GM23338 (cell line): ENCODE measurements around the gene CREBL2. TPM values are rescaled to one million over a fixed set of nuclear protein-coding genes. Genes with fewer than 3 reads are reported as not detected.

ENCODE experiments used
- ATAC-seq: fragments of 200-7000 bp; cut with Tn5 transposase; 3 replicates; pipeline ENCODE4 v1.9.1; 2020
- DNase-seq: peaks from one replicate; pipeline ENCODE4 v3.0.0-alpha.2; 2015; ENCODE audit warnings: low spot score
- H2AFZ ChIP-seq: fragments of 200-600 bp; sonication (generic); 2 replicates; pipeline ENCODE4 v1.8.0; 2016; ENCODE audit warnings: antibody characterized with exemption, mild to moderate bottlenecking, moderate library complexity
- H3F3A ChIP-seq: fragments of 200-600 bp; sonication (generic); replicated peaks from 2 replicates; pipeline ENCODE4 v1.8.0; 2017; ENCODE audit warnings: antibody characterized with exemption, mixed run types, low read depth
- H3K27ac ChIP-seq: fragments of 200-600 bp; sonication (generic); 2 replicates; pipeline ENCODE4 v1.6.1; 2016; ENCODE audit warnings: low read depth
- H3K27me3 ChIP-seq: fragments of 200-600 bp; sonication (generic); 2 replicates; pipeline ENCODE4 v1.8.0; 2016; ENCODE audit warnings: mild to moderate bottlenecking, mixed run types, moderate library complexity; ENCODE audit not compliant: insufficient read depth
- H3K36me3 ChIP-seq: fragments of 200-600 bp; sonication (generic); 2 replicates; pipeline ENCODE4 v1.8.0; 2016; ENCODE audit warnings: mild to moderate bottlenecking; ENCODE audit not compliant: insufficient read depth
- H3K4me1 ChIP-seq: fragments of 200-600 bp; sonication (generic); 2 replicates; pipeline ENCODE4 v1.8.0; 2016; ENCODE audit warnings: mild to moderate bottlenecking, moderate library complexity; ENCODE audit not compliant: insufficient read depth
- H3K4me2 ChIP-seq: fragments of 200-600 bp; sonication (generic); 2 replicates; pipeline ENCODE4 v1.7.1; 2017; ENCODE audit warnings: mixed run types
- H3K4me3 ChIP-seq: fragments of 200-600 bp; sonication (generic); 2 replicates; pipeline ENCODE4 v1.6.1; 2016; ENCODE audit warnings: mixed run types
- H3K79me2 ChIP-seq: fragments of 200-600 bp; sonication (generic); replicated peaks from 2 replicates; pipeline ENCODE4 v1.8.0; 2017; ENCODE audit warnings: mild to moderate bottlenecking; ENCODE audit not compliant: insufficient read depth
- H3K9me2 ChIP-seq: fragments of 200-600 bp; sonication (generic); 2 replicates; pipeline ENCODE4 v1.8.0; 2017; ENCODE audit not compliant: insufficient read depth
- H4K20me1 ChIP-seq: fragments of 200-600 bp; sonication (generic); replicated peaks from 2 replicates; pipeline ENCODE4 v1.8.0; 2017; ENCODE audit warnings: mild to moderate bottlenecking; ENCODE audit not compliant: insufficient read depth
- H3K27ac Mint-ChIP-seq: 2 replicates; pipeline ENCODE4 v1.8.0; 2020; ENCODE audit warnings: inconsistent platforms, mild to moderate bottlenecking, moderate library complexity, mixed read lengths
- H3K27me3 Mint-ChIP-seq: 3 replicates; pipeline ENCODE4 v1.8.0; 2022; ENCODE audit warnings: low read depth, mild to moderate bottlenecking, moderate library complexity, mixed read lengths, inconsistent platforms; ENCODE audit not compliant: insufficient read depth, poor library complexity
- H3K36me3 Mint-ChIP-seq: 3 replicates; pipeline ENCODE4 v1.8.0; 2021; ENCODE audit warnings: low read depth, mild to moderate bottlenecking, inconsistent platforms, moderate library complexity, mixed read lengths
- H3K4me1 Mint-ChIP-seq: 3 replicates; pipeline ENCODE4 v1.8.0; 2020; ENCODE audit warnings: mild to moderate bottlenecking, inconsistent platforms, mixed read lengths
- H3K4me3 Mint-ChIP-seq: 3 replicates; pipeline ENCODE4 v1.8.0; 2021; ENCODE audit warnings: moderate library complexity, mild to moderate bottlenecking, inconsistent platforms, mixed read lengths
- H3K9me3 Mint-ChIP-seq: 3 replicates; pipeline ENCODE4 v1.8.0; 2020; ENCODE audit warnings: moderate library complexity, mild to moderate bottlenecking, inconsistent platforms, mixed read lengths
- CREB1 ChIP-seq: fragments of 250-450 bp; sonication (Bioruptor Pico); IDR thresholded peaks from 2 replicates; pipeline ENCODE4 v1.5.0; 2020; ENCODE audit warnings: low read depth, mild to moderate bottlenecking, moderate library complexity
- EZH2 ChIP-seq: fragments of 200-600 bp; sonication (generic); IDR thresholded peaks from one replicate; pipeline ENCODE4 v1.8.0; 2017; ENCODE audit warnings: antibody characterized with exemption, mild to moderate bottlenecking, low read depth; ENCODE audit not compliant: unreplicated experiment
- EZH2phosphoT487 ChIP-seq: fragments of 200-600 bp; sonication (generic); IDR thresholded peaks from one replicate; pipeline ENCODE4 v1.8.1; 2018; ENCODE audit warnings: antibody characterized with exemption; ENCODE audit not compliant: unreplicated experiment
- NANOG ChIP-seq: IDR thresholded peaks from 2 replicates; pipeline ENCODE4 v1.6.1; 2016; ENCODE audit warnings: antibody characterized with exemption, borderline replicate concordance
- POLR2AphosphoS5 ChIP-seq: IDR thresholded peaks from 2 replicates; pipeline ENCODE4 v1.6.1; 2016; ENCODE audit warnings: antibody characterized with exemption, low read depth
- STAT1 ChIP-seq: IDR thresholded peaks from one replicate; pipeline ENCODE4 v1.6.1; 2016; ENCODE audit warnings: antibody characterized with exemption; ENCODE audit not compliant: unreplicated experiment
- ZNF114 ChIP-seq: fragments of 250-450 bp; sonication (Bioruptor Pico); IDR thresholded peaks from 2 replicates; pipeline ENCODE4 v1.5.0; 2020; ENCODE audit warnings: mild to moderate bottlenecking, moderate library complexity
- ZNF331 ChIP-seq: fragments of 250-450 bp; sonication (Bioruptor Pico); IDR thresholded peaks from 2 replicates; pipeline ENCODE4 v1.5.0; 2020; ENCODE audit warnings: low read depth, mild to moderate bottlenecking, moderate library complexity
- polyA plus RNA-seq: library from polyadenylated mRNA; unstranded; fragments of >200 nt; fragmentation: Nextera tagmentation; extraction: Ambion mirVana; gene quantifications from 2 replicates; pipeline ENCODE4 v1.2.1, GENCODE V29; 2016
- total RNA-seq: library from RNA; depleted of rRNA; stranded (reverse); fragments of >200 nt; shearing (Covaris generic); gene quantifications from 2 replicates; pipeline ENCODE4 v1.2.3, GENCODE V29; 2014
- TF ChIP-seq, protein P1 (sequence below): IDR thresholded peaks from 2 replicates; pipeline ENCODE4 v1.6.1; 2016; ENCODE audit warnings: antibody characterized with exemption
- TF ChIP-seq, protein P2 (sequence below), 2 experiments: fragments of 200-600 bp in 1 of 2; sonication (generic) in 1 of 2; conservative IDR thresholded peaks; 2 replicates each; pipeline versions ENCODE4 v1.5.1 to v1.6.1; 2016 to 2017; ENCODE audit warnings: antibody characterized with exemption in 2 of 2, low read depth in 2 of 2, mild to moderate bottlenecking in 2 of 2, moderate library complexity in 1 of 2
- TF ChIP-seq, protein P3 (sequence below): fragments of 250-450 bp; sonication (Bioruptor Pico); IDR thresholded peaks from 2 replicates; pipeline ENCODE4 v1.5.0; 2020; ENCODE audit warnings: mild to moderate bottlenecking, moderate library complexity
- TF ChIP-seq, protein P4 (sequence below): IDR thresholded peaks from one replicate; pipeline ENCODE4 v1.6.1; 2018; ENCODE audit warnings: antibody characterized with exemption; ENCODE audit not compliant: unreplicated experiment

CREBL2 gene
- total and polyA plus RNA-seq, 2 experiments from 2014 or later: 9.0 to 21.6 TPM

DNA sequence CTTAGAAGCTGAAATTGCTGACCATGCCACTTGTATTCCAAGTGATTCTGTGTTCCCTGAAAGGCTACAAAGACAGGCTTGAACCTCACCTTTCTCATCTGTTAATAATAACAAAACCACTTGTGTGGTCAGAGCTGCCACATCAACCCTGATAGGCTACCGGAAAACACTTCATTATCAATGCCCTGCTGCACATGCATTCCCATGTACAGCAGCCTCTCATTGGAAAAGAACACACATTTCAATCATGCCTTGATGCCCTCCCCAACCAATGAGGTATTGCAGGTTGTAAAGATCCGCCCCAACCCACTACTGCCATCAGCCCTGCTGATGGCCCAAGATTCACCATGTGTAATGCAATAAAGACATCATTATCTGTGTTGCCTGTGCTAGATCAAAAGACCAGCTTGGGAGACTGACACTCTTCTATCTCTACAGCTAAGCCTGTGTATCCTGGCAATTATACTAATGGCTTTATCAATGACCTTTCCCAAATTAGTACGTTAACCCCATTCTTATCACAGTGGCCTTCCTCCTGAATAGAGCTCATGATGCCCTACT, 81.5 kb downstream of the CREBL2 start:
- no peak for DNase-seq
- no peak overlapping the region for H3K27ac ChIP-seq
- no peaks in the 10 kb centered on the region for H4K20me1 ChIP-seq
- no peak overlapping the region for H3K4me2 ChIP-seq
- H3K9me3 Mint-ChIP-seq: no peaks in the 10 kb centered on the region
- H3K79me2 ChIP-seq: no peaks in the 10 kb centered on the region
- H3K27ac Mint-ChIP-seq: no peak overlapping the region
- H3K4me1 Mint-ChIP-seq: peaks cover 10% of the 10 kb centered on the region; the same call in 2 of the 3 replicates
- TF ChIP-seq ZNF114 (no peak), STAT1 (no peak), EZH2phosphoT487 (no peak), EZH2 (no peak), ZNF331 (CRISPR knock-in tag) (no peak), NANOG (no peak), CREB1 (CRISPR knock-in tag) (no peak), POLR2AphosphoS5 (no peak)
- TF ChIP-seq, protein P1, sequence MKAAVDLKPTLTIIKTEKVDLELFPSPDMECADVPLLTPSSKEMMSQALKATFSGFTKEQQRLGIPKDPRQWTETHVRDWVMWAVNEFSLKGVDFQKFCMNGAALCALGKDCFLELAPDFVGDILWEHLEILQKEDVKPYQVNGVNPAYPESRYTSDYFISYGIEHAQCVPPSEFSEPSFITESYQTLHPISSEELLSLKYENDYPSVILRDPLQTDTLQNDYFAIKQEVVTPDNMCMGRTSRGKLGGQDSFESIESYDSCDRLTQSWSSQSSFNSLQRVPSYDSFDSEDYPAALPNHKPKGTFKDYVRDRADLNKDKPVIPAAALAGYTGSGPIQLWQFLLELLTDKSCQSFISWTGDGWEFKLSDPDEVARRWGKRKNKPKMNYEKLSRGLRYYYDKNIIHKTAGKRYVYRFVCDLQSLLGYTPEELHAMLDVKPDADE: no peak
- TF ChIP-seq, protein P2, sequence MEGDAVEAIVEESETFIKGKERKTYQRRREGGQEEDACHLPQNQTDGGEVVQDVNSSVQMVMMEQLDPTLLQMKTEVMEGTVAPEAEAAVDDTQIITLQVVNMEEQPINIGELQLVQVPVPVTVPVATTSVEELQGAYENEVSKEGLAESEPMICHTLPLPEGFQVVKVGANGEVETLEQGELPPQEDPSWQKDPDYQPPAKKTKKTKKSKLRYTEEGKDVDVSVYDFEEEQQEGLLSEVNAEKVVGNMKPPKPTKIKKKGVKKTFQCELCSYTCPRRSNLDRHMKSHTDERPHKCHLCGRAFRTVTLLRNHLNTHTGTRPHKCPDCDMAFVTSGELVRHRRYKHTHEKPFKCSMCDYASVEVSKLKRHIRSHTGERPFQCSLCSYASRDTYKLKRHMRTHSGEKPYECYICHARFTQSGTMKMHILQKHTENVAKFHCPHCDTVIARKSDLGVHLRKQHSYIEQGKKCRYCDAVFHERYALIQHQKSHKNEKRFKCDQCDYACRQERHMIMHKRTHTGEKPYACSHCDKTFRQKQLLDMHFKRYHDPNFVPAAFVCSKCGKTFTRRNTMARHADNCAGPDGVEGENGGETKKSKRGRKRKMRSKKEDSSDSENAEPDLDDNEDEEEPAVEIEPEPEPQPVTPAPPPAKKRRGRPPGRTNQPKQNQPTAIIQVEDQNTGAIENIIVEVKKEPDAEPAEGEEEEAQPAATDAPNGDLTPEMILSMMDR (conservative IDR thresholded peaks at IDR 0.05; ENCODE audit: low read depth in 2 of 2): no peak
- TF ChIP-seq, protein P3, sequence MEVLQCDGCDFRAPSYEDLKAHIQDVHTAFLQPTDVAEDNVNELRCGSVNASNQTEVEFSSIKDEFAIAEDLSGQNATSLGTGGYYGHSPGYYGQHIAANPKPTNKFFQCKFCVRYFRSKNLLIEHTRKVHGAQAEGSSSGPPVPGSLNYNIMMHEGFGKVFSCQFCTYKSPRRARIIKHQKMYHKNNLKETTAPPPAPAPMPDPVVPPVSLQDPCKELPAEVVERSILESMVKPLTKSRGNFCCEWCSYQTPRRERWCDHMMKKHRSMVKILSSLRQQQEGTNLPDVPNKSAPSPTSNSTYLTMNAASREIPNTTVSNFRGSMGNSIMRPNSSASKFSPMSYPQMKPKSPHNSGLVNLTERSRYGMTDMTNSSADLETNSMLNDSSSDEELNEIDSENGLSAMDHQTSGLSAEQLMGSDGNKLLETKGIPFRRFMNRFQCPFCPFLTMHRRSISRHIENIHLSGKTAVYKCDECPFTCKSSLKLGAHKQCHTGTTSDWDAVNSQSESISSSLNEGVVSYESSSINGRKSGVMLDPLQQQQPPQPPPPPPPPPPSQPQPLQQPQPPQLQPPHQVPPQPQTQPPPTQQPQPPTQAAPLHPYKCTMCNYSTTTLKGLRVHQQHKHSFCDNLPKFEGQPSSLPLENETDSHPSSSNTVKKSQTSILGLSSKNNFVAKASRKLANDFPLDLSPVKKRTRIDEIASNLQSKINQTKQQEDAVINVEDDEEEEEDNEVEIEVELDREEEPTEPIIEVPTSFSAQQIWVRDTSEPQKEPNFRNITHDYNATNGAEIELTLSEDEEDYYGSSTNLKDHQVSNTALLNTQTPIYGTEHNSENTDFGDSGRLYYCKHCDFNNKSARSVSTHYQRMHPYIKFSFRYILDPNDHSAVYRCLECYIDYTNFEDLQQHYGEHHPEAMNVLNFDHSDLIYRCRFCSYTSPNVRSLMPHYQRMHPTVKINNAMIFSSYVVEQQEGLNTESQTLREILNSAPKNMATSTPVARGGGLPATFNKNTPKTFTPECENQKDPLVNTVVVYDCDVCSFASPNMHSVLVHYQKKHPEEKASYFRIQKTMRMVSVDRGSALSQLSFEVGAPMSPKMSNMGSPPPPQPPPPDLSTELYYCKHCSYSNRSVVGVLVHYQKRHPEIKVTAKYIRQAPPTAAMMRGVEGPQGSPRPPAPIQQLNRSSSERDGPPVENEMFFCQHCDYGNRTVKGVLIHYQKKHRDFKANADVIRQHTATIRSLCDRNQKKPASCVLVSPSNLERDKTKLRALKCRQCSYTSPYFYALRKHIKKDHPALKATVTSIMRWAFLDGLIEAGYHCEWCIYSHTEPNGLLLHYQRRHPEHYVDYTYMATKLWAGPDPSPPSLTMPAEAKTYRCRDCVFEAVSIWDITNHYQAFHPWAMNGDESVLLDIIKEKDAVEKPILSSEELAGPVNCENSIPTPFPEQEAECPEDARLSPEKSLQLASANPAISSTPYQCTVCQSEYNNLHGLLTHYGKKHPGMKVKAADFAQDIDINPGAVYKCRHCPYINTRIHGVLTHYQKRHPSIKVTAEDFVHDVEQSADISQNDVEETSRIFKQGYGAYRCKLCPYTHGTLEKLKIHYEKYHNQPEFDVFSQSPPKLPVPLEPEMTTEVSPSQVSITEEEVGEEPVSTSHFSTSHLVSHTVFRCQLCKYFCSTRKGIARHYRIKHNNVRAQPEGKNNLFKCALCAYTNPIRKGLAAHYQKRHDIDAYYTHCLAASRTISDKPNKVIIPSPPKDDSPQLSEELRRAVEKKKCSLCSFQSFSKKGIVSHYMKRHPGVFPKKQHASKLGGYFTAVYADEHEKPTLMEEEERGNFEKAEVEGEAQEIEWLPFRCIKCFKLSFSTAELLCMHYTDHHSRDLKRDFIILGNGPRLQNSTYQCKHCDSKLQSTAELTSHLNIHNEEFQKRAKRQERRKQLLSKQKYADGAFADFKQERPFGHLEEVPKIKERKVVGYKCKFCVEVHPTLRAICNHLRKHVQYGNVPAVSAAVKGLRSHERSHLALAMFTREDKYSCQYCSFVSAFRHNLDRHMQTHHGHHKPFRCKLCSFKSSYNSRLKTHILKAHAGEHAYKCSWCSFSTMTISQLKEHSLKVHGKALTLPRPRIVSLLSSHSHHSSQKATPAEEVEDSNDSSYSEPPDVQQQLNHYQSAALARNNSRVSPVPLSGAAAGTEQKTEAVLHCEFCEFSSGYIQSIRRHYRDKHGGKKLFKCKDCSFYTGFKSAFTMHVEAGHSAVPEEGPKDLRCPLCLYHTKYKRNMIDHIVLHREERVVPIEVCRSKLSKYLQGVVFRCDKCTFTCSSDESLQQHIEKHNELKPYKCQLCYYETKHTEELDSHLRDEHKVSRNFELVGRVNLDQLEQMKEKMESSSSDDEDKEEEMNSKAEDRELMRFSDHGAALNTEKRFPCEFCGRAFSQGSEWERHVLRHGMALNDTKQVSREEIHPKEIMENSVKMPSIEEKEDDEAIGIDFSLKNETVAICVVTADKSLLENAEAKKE (CRISPR knock-in tag): no peak
- TF ChIP-seq, protein P4, sequence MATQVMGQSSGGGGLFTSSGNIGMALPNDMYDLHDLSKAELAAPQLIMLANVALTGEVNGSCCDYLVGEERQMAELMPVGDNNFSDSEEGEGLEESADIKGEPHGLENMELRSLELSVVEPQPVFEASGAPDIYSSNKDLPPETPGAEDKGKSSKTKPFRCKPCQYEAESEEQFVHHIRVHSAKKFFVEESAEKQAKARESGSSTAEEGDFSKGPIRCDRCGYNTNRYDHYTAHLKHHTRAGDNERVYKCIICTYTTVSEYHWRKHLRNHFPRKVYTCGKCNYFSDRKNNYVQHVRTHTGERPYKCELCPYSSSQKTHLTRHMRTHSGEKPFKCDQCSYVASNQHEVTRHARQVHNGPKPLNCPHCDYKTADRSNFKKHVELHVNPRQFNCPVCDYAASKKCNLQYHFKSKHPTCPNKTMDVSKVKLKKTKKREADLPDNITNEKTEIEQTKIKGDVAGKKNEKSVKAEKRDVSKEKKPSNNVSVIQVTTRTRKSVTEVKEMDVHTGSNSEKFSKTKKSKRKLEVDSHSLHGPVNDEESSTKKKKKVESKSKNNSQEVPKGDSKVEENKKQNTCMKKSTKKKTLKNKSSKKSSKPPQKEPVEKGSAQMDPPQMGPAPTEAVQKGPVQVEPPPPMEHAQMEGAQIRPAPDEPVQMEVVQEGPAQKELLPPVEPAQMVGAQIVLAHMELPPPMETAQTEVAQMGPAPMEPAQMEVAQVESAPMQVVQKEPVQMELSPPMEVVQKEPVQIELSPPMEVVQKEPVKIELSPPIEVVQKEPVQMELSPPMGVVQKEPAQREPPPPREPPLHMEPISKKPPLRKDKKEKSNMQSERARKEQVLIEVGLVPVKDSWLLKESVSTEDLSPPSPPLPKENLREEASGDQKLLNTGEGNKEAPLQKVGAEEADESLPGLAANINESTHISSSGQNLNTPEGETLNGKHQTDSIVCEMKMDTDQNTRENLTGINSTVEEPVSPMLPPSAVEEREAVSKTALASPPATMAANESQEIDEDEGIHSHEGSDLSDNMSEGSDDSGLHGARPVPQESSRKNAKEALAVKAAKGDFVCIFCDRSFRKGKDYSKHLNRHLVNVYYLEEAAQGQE: no peak
- peaks cover 5% of the 10 kb centered on the region for H3K27me3 Mint-ChIP-seq
- H3K36me3 Mint-ChIP-seq: no peaks in the 10 kb centered on the region
- no peaks in the 10 kb centered on the region for H3K9me2 ChIP-seq
- H3F3A ChIP-seq: no peaks in the 10 kb centered on the region
- ATAC-seq: no peak
- no peaks in the 10 kb centered on the region for H3K36me3 ChIP-seq
- H3K4me3 Mint-ChIP-seq: no peak overlapping the region
- no peak overlapping the region for H3K4me3 ChIP-seq
- H2AFZ ChIP-seq: no peak overlapping the region
- no peaks in the 10 kb centered on the region for H3K4me1 ChIP-seq
- H3K27me3 ChIP-seq: no peaks in the 10 kb centered on the region
